ENCODE data around the gene ADAMTS18.

DNA sequence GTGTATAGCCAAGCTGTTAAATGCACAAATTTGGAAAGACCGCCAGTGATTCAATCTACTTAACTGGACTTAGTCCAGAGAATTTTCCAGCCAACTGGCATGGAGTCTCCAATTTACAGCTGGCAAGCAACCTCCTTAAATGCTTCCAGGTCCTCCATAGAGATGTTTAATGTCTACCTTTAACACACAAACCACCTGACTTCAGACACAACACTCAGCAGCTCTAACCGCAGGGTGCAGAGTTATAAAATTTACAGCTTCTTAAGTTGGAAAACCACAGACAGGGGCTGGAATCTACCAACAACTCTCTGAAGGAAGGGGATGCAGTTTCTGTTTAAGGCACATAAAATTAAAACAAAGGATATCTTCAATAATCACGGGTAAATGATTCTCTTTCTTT lies 128.8 kb downstream of the ADAMTS18 start:
- TF ChIP-seq, protein P1, sequence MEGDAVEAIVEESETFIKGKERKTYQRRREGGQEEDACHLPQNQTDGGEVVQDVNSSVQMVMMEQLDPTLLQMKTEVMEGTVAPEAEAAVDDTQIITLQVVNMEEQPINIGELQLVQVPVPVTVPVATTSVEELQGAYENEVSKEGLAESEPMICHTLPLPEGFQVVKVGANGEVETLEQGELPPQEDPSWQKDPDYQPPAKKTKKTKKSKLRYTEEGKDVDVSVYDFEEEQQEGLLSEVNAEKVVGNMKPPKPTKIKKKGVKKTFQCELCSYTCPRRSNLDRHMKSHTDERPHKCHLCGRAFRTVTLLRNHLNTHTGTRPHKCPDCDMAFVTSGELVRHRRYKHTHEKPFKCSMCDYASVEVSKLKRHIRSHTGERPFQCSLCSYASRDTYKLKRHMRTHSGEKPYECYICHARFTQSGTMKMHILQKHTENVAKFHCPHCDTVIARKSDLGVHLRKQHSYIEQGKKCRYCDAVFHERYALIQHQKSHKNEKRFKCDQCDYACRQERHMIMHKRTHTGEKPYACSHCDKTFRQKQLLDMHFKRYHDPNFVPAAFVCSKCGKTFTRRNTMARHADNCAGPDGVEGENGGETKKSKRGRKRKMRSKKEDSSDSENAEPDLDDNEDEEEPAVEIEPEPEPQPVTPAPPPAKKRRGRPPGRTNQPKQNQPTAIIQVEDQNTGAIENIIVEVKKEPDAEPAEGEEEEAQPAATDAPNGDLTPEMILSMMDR (IDR thresholded peaks at IDR 0.05), result no peak
- no peak for TF ChIP-seq EP300 (IDR thresholded peaks at IDR 0.05)
- TF ChIP-seq POLR2AphosphoS5 (IDR thresholded peaks at IDR 0.05), result no peak
- TF ChIP-seq POLR2A (IDR thresholded peaks at IDR 0.05), result no peak

All from sigmoid colon (tissue), 4 donors.